H1 (cell line): ENCODE data around the gene DUXB. TPM values are rescaled to one million over a fixed set of nuclear protein-coding genes. Genes with fewer than 3 reads are reported as not detected.

Source experiments
- CTCF ChIA-PET: fragments of 300-600 bp; sonication (Branson Sonifier 250); formaldehyde crosslinking; loops from one replicate; lab custom pipeline; 2021; ENCODE audit not compliant: partially characterized antibody; lab: Charles Lee
- POLR2A ChIA-PET: fragments of 300-600 bp; sonication (Branson Sonifier 250); formaldehyde crosslinking; loops from one replicate; lab custom pipeline; 2021; ENCODE audit warnings: inconsistent platforms; ENCODE audit not compliant: partially characterized antibody; lab: Charles Lee
- DNase-seq, 2 experiments: peaks; one replicate each; pipeline versions ENCODE4 v3.0.0 to v3.0.0-alpha.2; 2010 to 2022; ENCODE audit warnings: low spot score in 2 of 2, low read depth in 1 of 2, mixed read lengths in 1 of 2
- FAIRE-seq: peaks from 2 replicates; lab custom pipeline; 2011; peaks lifted over from hg19 to GRCh38; lab: Jason Lieb, UNC
- H2AFZ ChIP-seq: 2 replicates; pipeline ENCODE4 v1.8.1; 2012; ENCODE audit warnings: low read length, inconsistent platforms
- H2AK5ac ChIP-seq: 2 replicates; pipeline ENCODE4 v1.6.1; 2013; ENCODE audit warnings: low read depth, low read length
- H2BK120ac ChIP-seq: replicated peaks from 2 replicates; pipeline ENCODE3; 2013; ENCODE audit warnings: low read depth, low read length, inconsistent platforms
- H2BK12ac ChIP-seq: 2 replicates; pipeline ENCODE4 v1.6.1; 2013; ENCODE audit warnings: low read depth, low read length
- H2BK15ac ChIP-seq: 2 replicates; pipeline ENCODE4 v1.6.1; 2013; ENCODE audit warnings: low read length
- H2BK20ac ChIP-seq: 2 replicates; pipeline ENCODE4 v1.6.1; 2013; ENCODE audit warnings: low read length
- H2BK5ac ChIP-seq: 2 replicates; pipeline ENCODE4 v1.6.1; 2013; ENCODE audit warnings: low read depth, low read length
- H3K14ac ChIP-seq: 2 replicates; pipeline ENCODE4 v1.6.1; 2013; ENCODE audit warnings: inconsistent platforms; ENCODE audit not compliant: insufficient read length
- H3K18ac ChIP-seq: 2 replicates; pipeline ENCODE4 v1.6.1; 2013; ENCODE audit warnings: low read length; ENCODE audit errors: extremely low read depth
- H3K23ac ChIP-seq: 2 replicates; pipeline ENCODE4 v1.6.1; 2013; ENCODE audit warnings: inconsistent platforms; ENCODE audit not compliant: insufficient read length
- H3K23me2 ChIP-seq: 2 replicates; pipeline ENCODE4 v1.6.1; 2013; ENCODE audit warnings: low read depth, low read length
- H3K27ac ChIP-seq: 2 replicates; pipeline ENCODE4 v1.6.1; 2011; ENCODE audit warnings: low read depth, low read length, inconsistent platforms
- H3K27me3 ChIP-seq, 4 experiments: replicated peaks in 1 of 4; 1 replicate in 1 of 4; 2 replicates in 3 of 4; pipeline versions ENCODE4 v1.6.1 to v1.8.1; 2011 to 2013; ENCODE audit warnings: low read length in 3 of 4, mild to moderate bottlenecking in 3 of 4, inconsistent platforms in 2 of 4, mixed read lengths in 2 of 4, moderate library complexity in 1 of 4; ENCODE audit not compliant: control insufficient read depth in 3 of 4, insufficient read depth in 3 of 4; ENCODE audit errors: extremely low read depth in 1 of 4
- H3K36me3 ChIP-seq, 4 experiments: 2 replicates each; pipeline versions ENCODE4 v1.6.1 to v1.8.1; 2011 to 2013; ENCODE audit warnings: mild to moderate bottlenecking in 4 of 4, low read length in 3 of 4, moderate library complexity in 2 of 4, control low read depth in 1 of 4, inconsistent platforms in 1 of 4; ENCODE audit not compliant: insufficient read depth in 4 of 4, control insufficient read depth in 2 of 4
- H3K4ac ChIP-seq: replicated peaks from 2 replicates; pipeline ENCODE3; 2013; ENCODE audit warnings: low read length, low read depth, mixed read lengths, inconsistent platforms; ENCODE audit not compliant: insufficient read length
- H3K4me1 ChIP-seq, 4 experiments: replicated peaks in 1 of 4; 1 replicate in 1 of 4; 2 replicates in 3 of 4; pipeline versions ENCODE4 v1.6.1 to v1.8.1; 2011 to 2013; ENCODE audit warnings: low read length in 3 of 4, inconsistent platforms in 2 of 4, mixed read lengths in 1 of 4; ENCODE audit not compliant: insufficient read depth in 4 of 4, control insufficient read depth in 3 of 4
- H3K4me2 ChIP-seq, 2 experiments: 2 replicates each; pipeline versions ENCODE4 v1.6.1 to v1.8.1; 2011 to 2013; ENCODE audit warnings: low read depth in 2 of 2, low read length in 2 of 2, control low read depth in 1 of 2, inconsistent platforms in 1 of 2, mild to moderate bottlenecking in 1 of 2; ENCODE audit not compliant: insufficient read depth in 1 of 2
- H3K4me3 ChIP-seq, 4 experiments: fragments of 200-600, 300-600 bp in 1 of 4; sonication (generic), shearing (Covaris generic), sonication (Bioruptor Twin) in 1 of 4; 2 replicates each; pipeline versions ENCODE4 v1.5.1 to v1.8.1; 2011 to 2016; ENCODE audit warnings: low read length in 4 of 4, low read depth in 3 of 4, control low read depth in 2 of 4, inconsistent platforms in 2 of 4, mild to moderate bottlenecking in 2 of 4, mixed read lengths in 1 of 4, moderate library complexity in 1 of 4; ENCODE audit not compliant: insufficient read depth in 2 of 4; ENCODE audit errors: extremely low read depth in 1 of 4
- H3K56ac ChIP-seq: replicated peaks from 2 replicates; pipeline ENCODE3; 2013; ENCODE audit warnings: low read depth, mild to moderate bottlenecking, mixed read lengths, low read length, inconsistent platforms; ENCODE audit not compliant: insufficient read length
- H3K79me1 ChIP-seq: 2 replicates; pipeline ENCODE4 v1.6.1; 2013; ENCODE audit warnings: low read depth, low read length, control low read depth
- H3K79me2 ChIP-seq, 2 experiments: 2 replicates each; pipeline versions ENCODE4 v1.6.1 to v1.8.1; 2012 to 2013; ENCODE audit warnings: low read length in 2 of 2, mild to moderate bottlenecking in 2 of 2, inconsistent platforms in 1 of 2; ENCODE audit not compliant: insufficient read depth in 2 of 2, control insufficient read depth in 1 of 2
- H3K9ac ChIP-seq, 4 experiments: replicated peaks in 1 of 4; 1 replicate in 1 of 4; 2 replicates in 3 of 4; pipeline versions ENCODE4 v1.6.1 to v1.8.1; 2011 to 2013; ENCODE audit warnings: low read depth in 3 of 4, low read length in 3 of 4, control low read depth in 2 of 4, mild to moderate bottlenecking in 2 of 4, moderate library complexity in 2 of 4, inconsistent platforms in 1 of 4; ENCODE audit errors: extremely low read depth in 1 of 4
- H3K9me3 ChIP-seq, 2 experiments: 2 replicates each; pipeline versions ENCODE4 v1.6.1 to v1.8.1; 2012 to 2013; ENCODE audit warnings: mild to moderate bottlenecking in 2 of 2, moderate library complexity in 2 of 2, control low read depth in 1 of 2, inconsistent platforms in 1 of 2, low read depth in 1 of 2, low read length in 1 of 2, mixed read lengths in 1 of 2; ENCODE audit not compliant: insufficient read depth in 2 of 2
- H4K20me1 ChIP-seq, 2 experiments: replicated peaks in 1 of 2; 2 replicates each; pipeline versions ENCODE3 to v1.8.1; 2011 to 2013; ENCODE audit warnings: inconsistent platforms in 2 of 2, low read length in 2 of 2, mild to moderate bottlenecking in 1 of 2; ENCODE audit not compliant: insufficient read depth in 2 of 2, control insufficient read depth in 1 of 2
- H4K5ac ChIP-seq: 2 replicates; pipeline ENCODE4 v1.6.1; 2013; ENCODE audit warnings: low read length, low read depth, mixed read lengths, inconsistent platforms; ENCODE audit not compliant: insufficient read length
- H4K8ac ChIP-seq: 2 replicates; pipeline ENCODE4 v1.8.0; 2013; ENCODE audit warnings: mild to moderate bottlenecking, moderate library complexity, low read length, inconsistent platforms; ENCODE audit not compliant: insufficient read depth; ENCODE audit errors: extremely low read depth
- H4K91ac ChIP-seq: replicated peaks from 2 replicates; pipeline ENCODE3; 2013; ENCODE audit warnings: low read length, mixed read lengths, inconsistent platforms; ENCODE audit not compliant: insufficient read length
- CEBPB ChIP-seq: IDR thresholded peaks from 2 replicates; pipeline ENCODE4 v1.6.1; 2012; ENCODE audit warnings: low read depth, low read length
- EZH2 ChIP-seq: fragments of 200-600 bp; sonication (generic); IDR thresholded peaks from 2 replicates; pipeline ENCODE4 v1.7.1; 2012; ENCODE audit warnings: low read depth, mild to moderate bottlenecking, moderate library complexity, low read length, inconsistent platforms; ENCODE audit not compliant: severe bottlenecking
- NANOG ChIP-seq: IDR thresholded peaks from 2 replicates; pipeline ENCODE4 v1.6.1; 2011; ENCODE audit warnings: low read length, low read depth, mild to moderate bottlenecking, inconsistent platforms; ENCODE audit not compliant: insufficient read depth, poor library complexity, severe bottlenecking
- SP4 ChIP-seq: IDR thresholded peaks from 2 replicates; pipeline ENCODE4 v1.6.1; 2012; ENCODE audit warnings: low read length, inconsistent platforms
- TAF7 ChIP-seq: optimal IDR thresholded peaks from 2 replicates; pipeline ENCODE3; 2011; ENCODE audit warnings: low read depth, mild to moderate bottlenecking, inconsistent platforms, low read length, moderate library complexity, borderline replicate concordance
- TCF12 ChIP-seq: IDR thresholded peaks from 2 replicates; pipeline ENCODE4 v1.6.1; 2011; ENCODE audit warnings: low read depth, mild to moderate bottlenecking, low read length
- TEAD4 ChIP-seq: IDR thresholded peaks from 2 replicates; pipeline ENCODE4 v1.6.1; 2012; ENCODE audit warnings: low read depth, low read length, inconsistent platforms, mixed read lengths
- YY1 ChIP-seq: IDR thresholded peaks from 2 replicates; pipeline ENCODE4 v1.6.1; 2011; ENCODE audit warnings: low read depth, mild to moderate bottlenecking, low read length
- ZNF274 ChIP-seq: IDR thresholded peaks from 2 replicates; pipeline ENCODE4 v1.7.0; 2012; ENCODE audit warnings: low read length, borderline replicate concordance; ENCODE audit errors: extremely low read depth
- WGBS, 2 experiments: shearing (Covaris generic) in 1 of 2; methylation state at CpG; one replicate each; pipeline versions ENCODE4 v1.1.6 to v1.1.7; 2013 to 2015; ENCODE audit warnings: low lambda C conversion rate in 2 of 2, mixed read lengths in 2 of 2, inconsistent platforms in 1 of 2, low coverage in 1 of 2, missing lambda C conversion rate in 1 of 2; ENCODE audit not compliant: insufficient replicate concordance in 2 of 2, insufficient coverage in 1 of 2, insufficient read length in 1 of 2; ENCODE audit errors: extremely low coverage in 1 of 2, missing lambda C conversion rate in 1 of 2; 5-methylcytosine and 5-hydroxymethylcytosine counted together
- polyA plus RNA-seq, 7 experiments: library from polyadenylated mRNA; depleted of rRNA in 3 of 7; stranded (reverse) in 5 of 7; unstranded in 2 of 7; fragments of >200 nt in 5 of 7; fragments of 200-250 nt in 2 of 7; gene quantifications; 1 replicate in 5 of 7; 2 replicates in 1 of 7; 4 replicates in 1 of 7; pipeline versions ENCODE4 v1.2.1 to v1.2.3, GENCODE V29; 2011 to 2013; ENCODE audit warnings: missing spikeins in 2 of 7, mixed read lengths in 2 of 7
- total RNA-seq: library from RNA; stranded (reverse); fragmentation: NEBNext Ultra II Directional; extraction: Animal tissue kit (Norgen Biotek cat#: 25700); gene quantifications from 2 replicates; pipeline ENCODE4 v1.2.1, GENCODE V29; 2021
- TF ChIP-seq, protein P1 (sequence below): IDR thresholded peaks from 2 replicates; pipeline ENCODE4 v1.6.1; 2012; ENCODE audit warnings: inconsistent platforms
- TF ChIP-seq, protein P2 (sequence below), 3 experiments: IDR thresholded peaks; 1 replicate in 2 of 3; 2 replicates in 1 of 3; pipeline versions ENCODE4 v1.5.1 to v1.6.1; 2011; ENCODE audit warnings: low read length in 3 of 3, mild to moderate bottlenecking in 3 of 3, inconsistent platforms in 2 of 3, low read depth in 1 of 3, moderate library complexity in 1 of 3; ENCODE audit not compliant: insufficient read depth in 1 of 3; ENCODE audit errors: control extremely low read depth in 1 of 3

The DUXB gene
- total and polyA plus RNA-seq, 2 of the 8 experiments (the other 6 are each of a cell fraction or from before 2014, with no cell fraction given): not detected

DNA sequence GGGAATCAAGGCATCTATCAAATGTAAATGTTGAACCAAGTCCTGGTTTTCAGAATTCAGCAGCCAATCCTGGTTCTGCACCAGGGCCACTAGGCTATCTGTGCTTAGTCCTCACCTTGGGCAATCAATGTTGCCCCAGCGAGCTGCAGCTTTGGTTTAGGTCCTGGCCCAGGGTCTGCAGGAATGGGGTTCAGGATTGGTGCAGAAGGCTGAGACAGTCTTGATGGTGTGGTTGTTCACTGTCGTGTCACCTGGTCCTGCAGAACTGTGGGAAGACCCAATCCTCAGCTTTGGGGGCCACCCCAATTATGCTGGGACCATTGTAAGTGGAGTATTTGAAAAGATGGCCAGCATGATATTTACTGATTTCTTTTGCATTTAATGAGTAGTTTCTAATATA, 43.1 kb downstream of the DUXB start:
- Histone ChIP-seq H2BK12ac (no peak overlapping the region), H4K91ac (no peak overlapping the region), H3K4ac (no peak overlapping the region), H2BK5ac (no peak overlapping the region), H3K27ac (no peak overlapping the region), H3K14ac (no peak overlapping the region), H3K18ac (no peak overlapping the region), H3K4me2 (no peak overlapping the region), H4K8ac (no peak overlapping the region), H2BK15ac (no peak overlapping the region), H3K36me3 (peaks cover 0 to 37% (median 19%) of the 10 kb centered on the region in 4 experiments; a peak in 7 of 8 replicates), H2BK120ac (no peak overlapping the region), H3K9ac (no peak overlapping the region), H2AFZ (no peak overlapping the region), H4K5ac (no peak overlapping the region), H3K79me1 (no peaks in the 10 kb centered on the region), H4K20me1 (peaks cover 0 to 2% of the 10 kb centered on the region in 2 experiments), H2AK5ac (no peak overlapping the region), H3K27me3 (no peaks in the 10 kb centered on the region), H3K23ac (no peak overlapping the region), H3K56ac (no peak overlapping the region), H3K79me2 (peaks cover 0 to 3% of the 10 kb centered on the region in 2 experiments; a peak in 2 of 4 replicates), H2BK20ac (no peak overlapping the region), H3K9me3 (no peaks in the 10 kb centered on the region), H3K23me2 (no peaks in the 10 kb centered on the region), H3K4me1 (no peaks in the 10 kb centered on the region), H3K4me3 (no peak overlapping the region)
- 85% methylated on average over 2 of the region's 2 CpGs; no CpG with 5 or more reads in 1 of the 2 experiments for WGBS, 2 experiments
- POLR2A ChIA-PET: interaction anchor here (1.4 kb wide), 1 partner anchor 11 kb away, joined by 4 read pairs; the partner anchor contains the start of genes KARS1 and TERF2IP
- no peak for FAIRE-seq
- no peak for DNase-seq
- CTCF ChIA-PET: interaction anchor here (1.2 to 1.9 kb wide), 2 partner anchors 9 to 106 kb away, joined by 5 to 7 read pairs; no protein-coding TSS in a partner anchor
- TF ChIP-seq NANOG: no peak
- TF ChIP-seq, protein P1, sequence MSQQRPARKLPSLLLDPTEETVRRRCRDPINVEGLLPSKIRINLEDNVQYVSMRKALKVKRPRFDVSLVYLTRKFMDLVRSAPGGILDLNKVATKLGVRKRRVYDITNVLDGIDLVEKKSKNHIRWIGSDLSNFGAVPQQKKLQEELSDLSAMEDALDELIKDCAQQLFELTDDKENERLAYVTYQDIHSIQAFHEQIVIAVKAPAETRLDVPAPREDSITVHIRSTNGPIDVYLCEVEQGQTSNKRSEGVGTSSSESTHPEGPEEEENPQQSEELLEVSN: no peak
- TF ChIP-seq YY1: no peak
- no peak for TF ChIP-seq CEBPB
- TF ChIP-seq ZNF274: no peak
- TF ChIP-seq SP4: no peak
- TF ChIP-seq TCF12: no peak
- TF ChIP-seq TAF7: no peak
- TF ChIP-seq, protein P2, sequence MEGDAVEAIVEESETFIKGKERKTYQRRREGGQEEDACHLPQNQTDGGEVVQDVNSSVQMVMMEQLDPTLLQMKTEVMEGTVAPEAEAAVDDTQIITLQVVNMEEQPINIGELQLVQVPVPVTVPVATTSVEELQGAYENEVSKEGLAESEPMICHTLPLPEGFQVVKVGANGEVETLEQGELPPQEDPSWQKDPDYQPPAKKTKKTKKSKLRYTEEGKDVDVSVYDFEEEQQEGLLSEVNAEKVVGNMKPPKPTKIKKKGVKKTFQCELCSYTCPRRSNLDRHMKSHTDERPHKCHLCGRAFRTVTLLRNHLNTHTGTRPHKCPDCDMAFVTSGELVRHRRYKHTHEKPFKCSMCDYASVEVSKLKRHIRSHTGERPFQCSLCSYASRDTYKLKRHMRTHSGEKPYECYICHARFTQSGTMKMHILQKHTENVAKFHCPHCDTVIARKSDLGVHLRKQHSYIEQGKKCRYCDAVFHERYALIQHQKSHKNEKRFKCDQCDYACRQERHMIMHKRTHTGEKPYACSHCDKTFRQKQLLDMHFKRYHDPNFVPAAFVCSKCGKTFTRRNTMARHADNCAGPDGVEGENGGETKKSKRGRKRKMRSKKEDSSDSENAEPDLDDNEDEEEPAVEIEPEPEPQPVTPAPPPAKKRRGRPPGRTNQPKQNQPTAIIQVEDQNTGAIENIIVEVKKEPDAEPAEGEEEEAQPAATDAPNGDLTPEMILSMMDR (IDR thresholded peaks at IDR 0.05; ENCODE audit: control extremely low read depth in 1 of 3, insufficient read depth in 1 of 3, low read depth in 1 of 3, low read length in 3 of 3): no peak
- TF ChIP-seq EZH2: no peak
- no peak for TF ChIP-seq TEAD4
